T-cell (primary cell): Measurements from ENCODE around the gene SULT1B1. TPM values are rescaled to one million over a fixed set of nuclear protein-coding genes. Genes with fewer than 3 reads are reported as not detected.

ENCODE experiments used
- ATAC-seq, 4 experiments: fragments of 200-7000 bp in 3 of 4; fragments of 150-1000 bp in 1 of 4; cut with Tn5 transposase; replicated peaks in 1 of 4; 1 replicate in 3 of 4; 2 replicates in 1 of 4; pipeline ENCODE4 v1.10.0; 2021; ENCODE audit warnings: moderate library complexity in 3 of 4, mild to moderate bottlenecking in 2 of 4, moderate number of reproducible peaks in 1 of 4
- CTCF ChIA-PET, 2 donors: fragments of 300-600 bp; sonication (Branson Sonifier 250); formaldehyde crosslinking; loops; one replicate each; lab custom pipeline; 2022; ENCODE audit warnings: antibody characterized with exemption in 2 of 2; lab: Charles Lee
- POLR2A ChIA-PET, 2 donors: fragments of 300-600 bp; sonication (Branson Sonifier 250); formaldehyde crosslinking; loops; one replicate each; lab custom pipeline; 2022; ENCODE audit warnings: antibody characterized with exemption in 2 of 2; lab: Charles Lee
- DNase-seq, 35 experiments: peaks; one replicate each; pipeline versions ENCODE4 v3.0.0 to v3.0.0-alpha.2; 2013 to 2023
- H3K27ac ChIP-seq: one replicate; pipeline ENCODE4 v1.5.1; 2013; ENCODE audit warnings: low read length
- H3K27me3 ChIP-seq, 2 experiments: replicated peaks in 1 of 2; 1 replicate in 1 of 2; 2 replicates in 1 of 2; pipeline versions ENCODE4 v1.6.1 to v1.7.0; 2013; ENCODE audit warnings: low read length in 1 of 2, mixed read lengths in 1 of 2; ENCODE audit not compliant: control insufficient read depth in 2 of 2, insufficient read depth in 2 of 2; ENCODE audit errors: extremely low read depth in 1 of 2
- H3K36me3 ChIP-seq, 2 donors: 1 replicate in 1 of 2; 2 replicates in 1 of 2; pipeline versions ENCODE4 v1.6.1 to v1.7.0; 2013; ENCODE audit warnings: low read length in 1 of 2; ENCODE audit not compliant: control insufficient read depth in 2 of 2, insufficient read depth in 1 of 2; ENCODE audit errors: extremely low read depth in 1 of 2
- H3K4me1 ChIP-seq, 2 experiments: 1 replicate in 1 of 2; 2 replicates in 1 of 2; pipeline versions ENCODE4 v1.6.1 to v1.7.0; 2013; ENCODE audit warnings: low read length in 2 of 2, mixed read lengths in 1 of 2; ENCODE audit not compliant: insufficient read depth in 2 of 2, control insufficient read depth in 1 of 2; ENCODE audit errors: extremely low read depth in 1 of 2
- H3K4me3 ChIP-seq, 2 donors: 1 replicate in 1 of 2; 2 replicates in 1 of 2; pipeline versions ENCODE4 v1.5.1 to v1.7.0; 2013; ENCODE audit warnings: mild to moderate bottlenecking in 2 of 2, low read length in 1 of 2, moderate library complexity in 1 of 2; ENCODE audit not compliant: control insufficient read depth in 1 of 2; ENCODE audit errors: extremely low read depth in 1 of 2
- H3K9me3 ChIP-seq: 2 replicates; pipeline ENCODE4 v1.7.0; 2013
- H3K27ac Mint-ChIP-seq, 2 donors: one replicate each; pipeline ENCODE4 v1.8.0; 2020 to 2021; ENCODE audit warnings: mild to moderate bottlenecking in 2 of 2, mixed read lengths in 2 of 2
- H3K27me3 Mint-ChIP-seq, 2 donors: one replicate each; pipeline ENCODE4 v1.8.0; 2021 to 2022; ENCODE audit warnings: mixed read lengths in 2 of 2
- H3K36me3 Mint-ChIP-seq: one replicate; pipeline ENCODE4 v1.8.0; 2021; ENCODE audit warnings: mixed read lengths
- H3K4me1 Mint-ChIP-seq, 3 donors: one replicate each; pipeline ENCODE4 v1.8.0; 2020 to 2022; ENCODE audit warnings: mixed read lengths in 3 of 3, mild to moderate bottlenecking in 1 of 3
- H3K4me3 Mint-ChIP-seq, 3 donors: one replicate each; pipeline ENCODE4 v1.8.0; 2020 to 2022; ENCODE audit warnings: mild to moderate bottlenecking in 3 of 3, mixed read lengths in 3 of 3, moderate library complexity in 3 of 3
- H3K9me3 Mint-ChIP-seq, 3 donors: one replicate each; pipeline ENCODE4 v1.8.0; 2020 to 2022; ENCODE audit warnings: mixed read lengths in 3 of 3
- WGBS: methylation state at CpG from one replicate; pipeline ENCODE4 v1.1.5; 2013; ENCODE audit warnings: missing lambda C conversion rate; ENCODE audit not compliant: insufficient coverage; 5-methylcytosine and 5-hydroxymethylcytosine counted together
- total RNA-seq, 35 experiments: library from RNA in 6 of 35; stranded (reverse) in 6 of 35; fragments of 120-200 nt in 1 of 35; gene quantifications; one replicate each; pipeline versions ENCODE4 v1.2.1 to v1.2.4 and lab custom pipeline; 2013 to 2026

SULT1B1 gene
- total RNA-seq, 5 donors from 2014 or later (not counting 1 experiment from before 2014, with no cell fraction given) = 8.0 to 22.6 (median 10.0) TPM

- Histone ChIP-seq H3K27ac (no peak overlapping the region), H3K4me1 (peaks cover 7 to 38% of the 10 kb centered on the region in 2 experiments), H3K36me3 (no peaks in the 10 kb centered on the region), H3K4me3 (no peak overlapping the region), H3K27me3 (no peaks in the 10 kb centered on the region), H3K9me3 (no peaks in the 10 kb centered on the region)
- H3K4me1 Mint-ChIP-seq = peaks cover 53 to 65% (median 56%) of the 10 kb centered on the region in 3 donors
- no peak for DNase-seq
- WGBS = no CpG with 5 or more reads among the region's 2 CpGs
- no peak for ATAC-seq
- H3K4me3 Mint-ChIP-seq = peak overlapping the region in 1 of 3 donors; percentile 85
- H3K27me3 Mint-ChIP-seq = no peaks in the 10 kb centered on the region
- ChIA-PET CTCF (no interaction called here), POLR2A (interaction anchor here in 1 of 2 donors (0.7 kb wide), 1 partner anchor 9 kb away, joined by 3 read pairs; no protein-coding TSS in a partner anchor)
- H3K27ac Mint-ChIP-seq = peak overlapping the region in 1 of 2 donors; percentile 4
- peaks cover 0 to 4% (median 0%) of the 10 kb centered on the region in 3 donors for H3K9me3 Mint-ChIP-seq
- peaks cover 16% of the 10 kb centered on the region for H3K36me3 Mint-ChIP-seq
Measured at GRCh38 chr4:69757464-69757863, 3.0 kb downstream of the SULT1B1 start.

- H3K36me3 ChIP-seq = no peaks in the 10 kb centered on the region
- H3K4me1 ChIP-seq = peaks cover 0 to 32% of the 10 kb centered on the region in 2 experiments
- peaks cover 22% of the 10 kb centered on the region for H3K36me3 Mint-ChIP-seq
- peak overlapping the region in 1 of 2 donors; percentile 59 for H3K27ac Mint-ChIP-seq
- ChIA-PET CTCF (no interaction called here), POLR2A (no interaction called here)
- ATAC-seq (no peak), DNase-seq (no peak)
- H3K9me3 ChIP-seq = no peaks in the 10 kb centered on the region
- H3K4me3 Mint-ChIP-seq = no peak overlapping the region
- peaks cover 41 to 58% (median 47%) of the 10 kb centered on the region in 3 donors for H3K4me1 Mint-ChIP-seq
- H3K27ac ChIP-seq = no peak overlapping the region
- 89% methylated on average over 2 of the region's 4 CpGs for WGBS
- H3K27me3 Mint-ChIP-seq = no peaks in the 10 kb centered on the region
- no peak overlapping the region for H3K4me3 ChIP-seq
- H3K27me3 ChIP-seq = no peaks in the 10 kb centered on the region
- H3K9me3 Mint-ChIP-seq = peaks cover 0 to 9% (median 6%) of the 10 kb centered on the region in 3 donors
Measured at GRCh38 chr4:69754926-69755580, 5.4 kb downstream of the SULT1B1 start.

- 100% methylated on average over 1 of the region's 1 CpG for WGBS
- H3K4me1 ChIP-seq = peaks cover 0 to 22% of the 10 kb centered on the region in 2 experiments
- Mint-ChIP-seq H3K27ac (peak overlapping the region in 1 of 2 donors; percentile 35), H3K9me3 (peaks cover 0 to 9% (median 6%) of the 10 kb centered on the region in 3 donors), H3K27me3 (no peaks in the 10 kb centered on the region), H3K4me3 (no peak overlapping the region), H3K4me1 (peaks cover 33 to 48% (median 37%) of the 10 kb centered on the region in 3 donors), H3K36me3 (peaks cover 29% of the 10 kb centered on the region)
- POLR2A ChIA-PET = no interaction called here
- H3K36me3 ChIP-seq = no peaks in the 10 kb centered on the region
- ATAC-seq = no peak
- peaks cover 2% of the 10 kb centered on the region for H3K9me3 ChIP-seq
- no peak for DNase-seq
- no peak overlapping the region for H3K27ac ChIP-seq
- CTCF ChIA-PET = no interaction called here
- H3K4me3 ChIP-seq = no peak overlapping the region
- no peaks in the 10 kb centered on the region for H3K27me3 ChIP-seq
Measured at GRCh38 chr4:69753686-69754085, 6.7 kb downstream of the SULT1B1 start.

- Histone ChIP-seq H3K4me3 (no peak overlapping the region), H3K36me3 (peaks cover 0 to 2% of the 10 kb centered on the region in 2 donors), H3K9me3 (peaks cover 6% of the 10 kb centered on the region), H3K4me1 (no peaks in the 10 kb centered on the region), H3K27ac (no peak overlapping the region), H3K27me3 (no peaks in the 10 kb centered on the region)
- peaks cover 8 to 28% (median 24%) of the 10 kb centered on the region in 3 donors for H3K9me3 Mint-ChIP-seq
- peaks cover 7 to 15% (median 9%) of the 10 kb centered on the region in 3 donors for H3K4me1 Mint-ChIP-seq
- H3K4me3 Mint-ChIP-seq = no peak overlapping the region
- ATAC-seq (no peak), DNase-seq (no peak)
- no peaks in the 10 kb centered on the region for H3K27me3 Mint-ChIP-seq
- H3K36me3 Mint-ChIP-seq = peaks cover 56% of the 10 kb centered on the region
- CTCF ChIA-PET = no interaction called here
- POLR2A ChIA-PET = interaction anchor here in 1 of 2 donors (0.5 kb wide), 1 partner anchor 51 kb away, joined by 6 read pairs; no protein-coding TSS in a partner anchor
- no peak overlapping the region for H3K27ac Mint-ChIP-seq
Measured at GRCh38 chr4:69750346-69750745, 10.1 kb downstream of the SULT1B1 start.

- Histone ChIP-seq H3K27ac (no peak overlapping the region), H3K27me3 (no peaks in the 10 kb centered on the region), H3K4me1 (no peaks in the 10 kb centered on the region), H3K9me3 (peaks cover 8% of the 10 kb centered on the region), H3K36me3 (peaks cover 0 to 2% of the 10 kb centered on the region in 2 donors), H3K4me3 (no peak overlapping the region)
- Mint-ChIP-seq H3K36me3 (peaks cover 56% of the 10 kb centered on the region), H3K4me1 (peaks cover 2 to 11% (median 4%) of the 10 kb centered on the region in 3 donors), H3K27ac (no peak overlapping the region), H3K4me3 (no peak overlapping the region), H3K9me3 (peaks cover 8 to 30% (median 25%) of the 10 kb centered on the region in 3 donors), H3K27me3 (no peaks in the 10 kb centered on the region)
- ChIA-PET POLR2A (no interaction called here), CTCF (no interaction called here)
- no peak for DNase-seq
- no CpG with 5 or more reads among the region's 2 CpGs for WGBS
- no peak for ATAC-seq
Measured at GRCh38 chr4:69749771-69750170, 10.6 kb downstream of the SULT1B1 start.

GRCh38 chr4:69748173-69748572, 12.2 kb downstream of the SULT1B1 start:
- no peaks in the 10 kb centered on the region for H3K27me3 ChIP-seq
- ChIA-PET POLR2A (interaction anchor here in 1 of 2 donors (0.5 kb wide), 1 partner anchor 9 kb away, joined by 3 read pairs; no protein-coding TSS in a partner anchor), CTCF (interaction anchor here (0.6 to 1.1 kb wide), 2 partner anchors 23 to 76 kb away, joined by 3 read pairs; no protein-coding TSS in a partner anchor)
- H3K4me1 Mint-ChIP-seq = peaks cover 0 to 12% (median 0%) of the 10 kb centered on the region in 3 donors
- H3K9me3 ChIP-seq = peaks cover 8% of the 10 kb centered on the region
- H3K27ac ChIP-seq = no peak overlapping the region
- no peak overlapping the region for H3K27ac Mint-ChIP-seq
- H3K4me3 ChIP-seq = no peak overlapping the region
- ATAC-seq (no peak), DNase-seq (no peak)
- H3K9me3 Mint-ChIP-seq = peaks cover 8 to 34% (median 29%) of the 10 kb centered on the region in 3 donors
- H3K36me3 Mint-ChIP-seq = peaks cover 46% of the 10 kb centered on the region
- WGBS = no CpG with 5 or more reads among the region's 1 CpG
- H3K27me3 Mint-ChIP-seq = no peaks in the 10 kb centered on the region
- H3K4me1 ChIP-seq = no peaks in the 10 kb centered on the region
- peaks cover 2 to 4% of the 10 kb centered on the region in 2 donors for H3K36me3 ChIP-seq
- H3K4me3 Mint-ChIP-seq = no peak overlapping the region
